Neural cell (in vitro differentiated cells): ENCODE measurements around the gene RPLP2. TPM values are rescaled to one million over a fixed set of nuclear protein-coding genes. Genes with fewer than 3 reads are reported as not detected.

Experiments
- H2AFZ ChIP-seq: fragments of 200-600, 300-800 bp; sonication (generic), shearing (Covaris generic); 2 replicates; pipeline ENCODE4 v1.6.0; 2014; ENCODE audit warnings: low read depth, mild to moderate bottlenecking, antibody characterized with exemption, low read length, moderate library complexity
- H3F3A ChIP-seq: fragments of 200-600 bp; shearing (Covaris generic); 2 replicates; pipeline ENCODE4 v1.6.1; 2016; ENCODE audit warnings: mild to moderate bottlenecking, moderate library complexity, mixed read lengths, antibody characterized with exemption, low read length; ENCODE audit not compliant: insufficient read depth, poor library complexity, severe bottlenecking
- H3K27ac ChIP-seq: fragments of 200-600, 300-800 bp; sonication (generic), shearing (Covaris generic); 2 replicates; pipeline ENCODE4 v1.5.1; 2014; ENCODE audit warnings: mild to moderate bottlenecking, low read length, moderate library complexity
- H3K27me3 ChIP-seq: fragments of 300-800, 200-600 bp; sonication (generic), shearing (Covaris generic); 2 replicates; pipeline ENCODE4 v1.6.0; 2014; ENCODE audit warnings: mild to moderate bottlenecking, low read depth, low read length, moderate library complexity; ENCODE audit not compliant: insufficient read depth
- H3K36me3 ChIP-seq: fragments of 300-800, 200-600 bp; sonication (generic), shearing (Covaris generic); 2 replicates; pipeline ENCODE4 v1.5.1; 2014; ENCODE audit warnings: mild to moderate bottlenecking, antibody characterized with exemption, low read length, moderate library complexity; ENCODE audit not compliant: insufficient read depth
- H3K4me2 ChIP-seq: fragments of 300-800, 200-600 bp; sonication (generic), shearing (Covaris generic); 2 replicates; pipeline ENCODE4 v1.6.0; 2014; ENCODE audit warnings: mild to moderate bottlenecking, low read length
- H3K4me3 ChIP-seq: fragments of 300-800, 200-600 bp; sonication (generic), shearing (Covaris generic); 2 replicates; pipeline ENCODE4 v1.5.1; 2014; ENCODE audit warnings: mild to moderate bottlenecking, low read length, moderate library complexity
- H3K79me2 ChIP-seq: fragments of 200-600 bp; shearing (Covaris generic); replicated peaks from 2 replicates; pipeline ENCODE4 v1.6.0; 2014; ENCODE audit warnings: mild to moderate bottlenecking, low read length, moderate library complexity; ENCODE audit not compliant: insufficient read depth
- H3K9ac ChIP-seq: fragments of 300-800, 200-600 bp; sonication (generic), shearing (Covaris generic); 2 replicates; pipeline ENCODE4 v1.6.1; 2016; ENCODE audit warnings: mild to moderate bottlenecking, low read length, mixed read lengths
- H3K9me2 ChIP-seq: fragments of 200-600 bp; shearing (Covaris generic); 2 replicates; pipeline ENCODE4 v1.6.1; 2016; ENCODE audit warnings: mild to moderate bottlenecking, low read length, mixed read lengths; ENCODE audit not compliant: insufficient read depth
- H3K9me3 ChIP-seq: fragments of 200-600, 300-800 bp; sonication (generic), shearing (Covaris generic); 2 replicates; pipeline ENCODE4 v1.6.1; 2016; ENCODE audit warnings: mild to moderate bottlenecking, mixed run types, low read length, moderate library complexity, mixed read lengths
- H4K20me1 ChIP-seq: fragments of 200-600 bp; shearing (Covaris generic); 2 replicates; pipeline ENCODE4 v1.6.1; 2016; ENCODE audit warnings: mild to moderate bottlenecking, mixed run types; ENCODE audit not compliant: insufficient read depth
- CTCF ChIP-seq: fragments of 450-650 bp; IDR thresholded peaks from 2 replicates; pipeline ENCODE4 v1.5.1; 2014; ENCODE audit warnings: antibody characterized with exemption, mild to moderate bottlenecking, moderate library complexity; ENCODE audit not compliant: poor library complexity, severe bottlenecking
- EP300 ChIP-seq: fragments of 450-650 bp; conservative IDR thresholded peaks from 2 replicates; pipeline ENCODE4 v1.6.1; 2014; ENCODE audit warnings: antibody characterized with exemption, mild to moderate bottlenecking, moderate library complexity; ENCODE audit not compliant: poor library complexity, severe bottlenecking
- EZH2 ChIP-seq: fragments of 200-600, 300-800 bp; shearing (Covaris generic), sonication (generic); IDR thresholded peaks from 2 replicates; pipeline ENCODE4 v1.6.1; 2014; ENCODE audit warnings: antibody characterized with exemption, low read length, borderline replicate concordance, mild to moderate bottlenecking; ENCODE audit not compliant: insufficient read depth, poor library complexity, severe bottlenecking
- MXI1 ChIP-seq: fragments of 450-650 bp; conservative IDR thresholded peaks from 2 replicates; pipeline ENCODE4 v1.6.1; 2014; ENCODE audit warnings: antibody characterized with exemption, mild to moderate bottlenecking; ENCODE audit not compliant: poor library complexity, severe bottlenecking
- POLR2AphosphoS5 ChIP-seq: IDR thresholded peaks from 2 replicates; pipeline ENCODE4 v1.6.1; 2012
- RAD21 ChIP-seq: fragments of 450-650 bp; conservative IDR thresholded peaks from 2 replicates; pipeline ENCODE4 v1.6.1; 2014; ENCODE audit warnings: antibody characterized with exemption, mild to moderate bottlenecking, moderate library complexity
- REST ChIP-seq: IDR thresholded peaks from 2 replicates; pipeline ENCODE4 v1.6.1; 2012; ENCODE audit warnings: borderline replicate concordance
- SMC3 ChIP-seq: fragments of 450-650 bp; conservative IDR thresholded peaks from 2 replicates; pipeline ENCODE4 v1.6.1; 2014; ENCODE audit warnings: antibody characterized with exemption, mild to moderate bottlenecking, moderate library complexity; ENCODE audit not compliant: poor library complexity
- TAF1 ChIP-seq: IDR thresholded peaks from 2 replicates; pipeline ENCODE4 v1.6.1; 2012; ENCODE audit warnings: low read depth
- polyA plus RNA-seq: library from polyadenylated mRNA; depleted of rRNA; stranded (reverse); fragments of >200 nt; gene quantifications from 2 replicates; pipeline ENCODE4 v1.2.3, GENCODE V29; 2014

The RPLP2 gene
- polyA plus RNA-seq, 1 donor from 2014 or later = 147 TPM

DNA sequence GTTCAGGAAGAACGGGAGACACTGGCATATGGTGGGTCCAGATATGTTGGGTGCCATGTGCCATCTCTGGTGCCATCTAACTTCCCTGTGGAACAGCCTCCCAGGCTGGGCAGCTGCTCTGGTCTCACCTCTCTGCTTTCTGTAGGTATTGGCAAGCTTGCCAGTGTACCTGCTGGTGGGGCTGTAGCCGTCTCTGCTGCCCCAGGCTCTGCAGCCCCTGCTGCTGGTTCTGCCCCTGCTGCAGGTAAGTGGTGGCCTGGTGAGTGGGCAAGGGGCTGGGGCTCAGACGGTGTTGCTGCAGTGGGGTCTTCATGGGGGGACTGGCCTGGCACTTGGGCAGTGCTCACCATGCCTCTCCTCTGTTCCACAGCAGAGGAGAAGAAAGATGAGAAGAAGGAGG is 2.6 kb downstream of the RPLP2 start:
- no peaks in the 10 kb centered on the region for H3K9me2 ChIP-seq
- TF ChIP-seq SMC3 = no peak
- no peaks in the 10 kb centered on the region for H4K20me1 ChIP-seq
- no peak overlapping the region for H3K27ac ChIP-seq
- no peak overlapping the region for H3K4me2 ChIP-seq
- H3K79me2 ChIP-seq = peaks cover 20% of the 10 kb centered on the region
- no peak overlapping the region for H3K4me3 ChIP-seq
- H3F3A ChIP-seq = no peaks in the 10 kb centered on the region
- H2AFZ ChIP-seq = no peak overlapping the region
- no peak overlapping the region for H3K9ac ChIP-seq
- H3K9me3 ChIP-seq = no peaks in the 10 kb centered on the region
- no peaks in the 10 kb centered on the region for H3K27me3 ChIP-seq
- no peaks in the 10 kb centered on the region for H3K36me3 ChIP-seq

DNA sequence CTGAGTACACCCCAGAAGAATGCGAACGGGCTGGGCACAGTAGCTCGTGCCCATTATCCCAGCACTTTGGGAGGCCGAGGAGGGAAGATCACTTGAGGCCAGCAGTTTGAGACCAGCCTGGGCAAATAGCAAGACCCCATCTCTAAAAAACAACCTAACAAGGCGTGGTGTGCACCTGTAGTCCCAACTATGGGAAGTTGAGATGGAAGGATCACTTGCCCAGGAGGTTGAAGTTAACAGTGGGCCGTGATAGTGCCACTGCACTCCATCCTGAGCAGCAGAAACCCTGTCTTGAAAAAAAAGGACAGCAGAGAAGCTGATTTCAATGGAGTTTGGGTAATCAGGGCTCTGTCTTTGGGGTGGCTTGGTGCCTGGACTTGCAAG is 3.3 kb downstream of the RPLP2 start:
- Histone ChIP-seq H4K20me1 (no peaks in the 10 kb centered on the region), H3K9me2 (no peaks in the 10 kb centered on the region), H3K36me3 (no peaks in the 10 kb centered on the region), H2AFZ (no peak overlapping the region), H3K4me3 (no peak overlapping the region), H3K9me3 (no peaks in the 10 kb centered on the region), H3K27me3 (no peaks in the 10 kb centered on the region), H3K9ac (no peak overlapping the region), H3F3A (no peaks in the 10 kb centered on the region), H3K27ac (no peak overlapping the region), H3K79me2 (peaks cover 20% of the 10 kb centered on the region), H3K4me2 (no peak overlapping the region)
- TF ChIP-seq RAD21 (no peak), POLR2AphosphoS5 (no peak), EZH2 (no peak), CTCF (no peak), MXI1 (no peak), EP300 (no peak), REST (no peak), SMC3 (no peak), TAF1 (no peak)

DNA sequence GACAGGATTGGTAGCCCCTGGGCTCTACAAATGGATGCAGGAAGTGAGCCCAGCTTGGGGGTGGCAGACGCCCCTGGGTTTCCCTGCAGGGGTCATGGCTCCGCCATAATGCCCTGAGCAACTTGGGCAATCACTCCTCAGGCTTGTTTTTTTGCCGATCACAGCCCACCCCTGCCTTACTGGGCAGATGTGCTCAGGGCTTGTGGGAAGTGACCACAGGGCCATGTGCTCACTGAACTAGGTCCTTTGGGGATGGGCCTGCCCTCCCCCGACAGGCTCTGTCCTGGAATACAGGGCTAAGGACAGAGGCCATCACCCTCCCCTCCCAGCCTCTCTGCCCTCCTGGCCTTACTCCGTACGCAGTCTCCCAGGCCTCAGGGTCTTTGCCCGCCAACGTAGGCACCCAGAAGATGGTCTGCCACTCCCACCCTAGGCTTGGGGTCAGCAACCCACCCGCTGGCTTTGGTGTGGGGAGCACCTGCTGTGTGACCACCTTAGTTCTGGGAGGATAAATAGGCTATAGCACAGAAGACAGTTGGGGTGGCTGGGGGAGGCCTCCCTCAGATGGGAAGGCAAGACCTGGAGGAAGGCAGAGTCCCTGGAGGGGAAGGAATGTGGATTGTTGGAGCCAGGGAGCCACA is 3.8 kb downstream of the RPLP2 start:
- no peak for TF ChIP-seq POLR2AphosphoS5
- no peak for TF ChIP-seq EZH2
- no peak for TF ChIP-seq MXI1
- TF ChIP-seq REST = no peak
- no peak for TF ChIP-seq TAF1
- no peak for TF ChIP-seq EP300
- no peak for TF ChIP-seq RAD21
- TF ChIP-seq CTCF = no peak
- no peak for TF ChIP-seq SMC3
- H3K27me3 ChIP-seq = no peaks in the 10 kb centered on the region

More for the DNA sequence above, 3.8 kb downstream of the RPLP2 start:
- Histone ChIP-seq H3K9ac (no peak overlapping the region), H3K9me2 (no peaks in the 10 kb centered on the region), H2AFZ (no peak overlapping the region), H3K4me2 (no peak overlapping the region), H3K9me3 (no peaks in the 10 kb centered on the region), H3K27ac (no peak overlapping the region), H4K20me1 (no peaks in the 10 kb centered on the region), H3K4me3 (no peak overlapping the region), H3K36me3 (no peaks in the 10 kb centered on the region), H3K79me2 (peaks cover 17% of the 10 kb centered on the region), H3F3A (no peaks in the 10 kb centered on the region)
